ENCODE results near the gene ATRIP. TPM values are rescaled to one million over a fixed set of nuclear protein-coding genes. Genes with fewer than 3 reads are reported as not detected.

ATRIP gene
- total and polyA plus RNA-seq, 4 donors = 1.7 to 4.6 (median 2.9) TPM

- Histone ChIP-seq H3K27me3 (ENCODE audit: control insufficient read depth in 4 of 4, insufficient read depth in 4 of 4, low read length in 3 of 4) (no peaks in the 10 kb centered on the region), H3K36me3 (ENCODE audit: control insufficient read depth in 4 of 4, insufficient read depth in 3 of 4, low read depth in 1 of 4, low read length in 3 of 4) (peaks cover 0 to 12% (median 5%) of the 10 kb centered on the region in 4 donors), H3K4me3 (ENCODE audit: low read depth in 1 of 3, low read length in 3 of 3) (peak overlapping the region; percentile 43 to 77 (median 76)), H3K9me3 (ENCODE audit: control insufficient read depth in 4 of 4, low read length in 3 of 4) (no peaks in the 10 kb centered on the region), H3K4me1 (ENCODE audit: control insufficient read depth in 4 of 4, insufficient read depth in 4 of 4, low read length in 3 of 4) (peaks cover 0 to 27% (median 24%) of the 10 kb centered on the region in 4 donors), H3K27ac (ENCODE audit: low read depth in 1 of 2, low read length in 2 of 2) (peak overlapping the region; percentile 82 to 84), H3K9ac (ENCODE audit: low read depth in 1 of 2, low read length in 2 of 2) (peak overlapping the region; percentile 3 to 57)
- 20% methylated on average over 6 of the region's 6 CpGs for WGBS
- DNase-seq (ENCODE audit: low spot score) = no peak
- TF ChIP-seq GABPA (IDR thresholded peaks at IDR 0.05 in 1 of 2, conservative IDR thresholded peaks at IDR 0.05 in 1 of 2) = no peak
- no peak for TF ChIP-seq RAD21 (IDR thresholded peaks at IDR 0.05)
- TF ChIP-seq RXRA (IDR thresholded peaks at IDR 0.05) = no peak
- no peak for TF ChIP-seq SP1 (IDR thresholded peaks at IDR 0.05)
- no peak for TF ChIP-seq ZBTB33 (IDR thresholded peaks at IDR 0.05)
- TF ChIP-seq YY1 (IDR thresholded peaks at IDR 0.05) = no peak
- no peak for TF ChIP-seq FOXA1 (IDR thresholded peaks at IDR 0.05)
Measured at GRCh38 chr3:48446043-48446424, 503 bp upstream of the ATRIP start.

DNA sequence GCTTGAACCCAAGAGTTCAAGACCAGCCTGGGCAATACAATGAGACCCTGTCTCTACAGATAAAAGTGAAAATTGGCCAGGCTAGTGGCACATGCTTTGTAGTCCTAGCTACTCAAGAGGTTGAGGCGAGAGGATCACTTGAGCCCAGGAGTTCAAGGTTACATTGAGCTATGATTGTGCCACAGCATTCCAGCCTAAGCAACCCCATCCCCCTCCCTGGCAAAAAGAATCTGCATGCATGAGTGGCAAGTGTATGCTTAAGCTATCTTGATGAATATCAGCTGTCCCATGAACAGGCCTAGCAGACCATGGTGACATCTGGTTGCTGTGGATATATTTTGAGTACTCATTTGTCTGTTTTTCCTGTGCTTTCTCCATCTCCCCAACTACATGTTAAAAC, 4.7 kb downstream of the ATRIP start:
- peaks cover 0 to 13% (median 10%) of the 10 kb centered on the region in 4 donors for H3K4me1 ChIP-seq (ENCODE audit: control insufficient read depth in 4 of 4, insufficient read depth in 4 of 4, low read length in 3 of 4)
- no peaks in the 10 kb centered on the region for H3K9me3 ChIP-seq (ENCODE audit: control insufficient read depth in 4 of 4, low read length in 3 of 4)
- no peak overlapping the region for H3K9ac ChIP-seq (ENCODE audit: low read depth in 1 of 2, low read length in 2 of 2)
- no peak overlapping the region for H3K4me3 ChIP-seq (ENCODE audit: low read depth in 1 of 3, low read length in 3 of 3)
- no peaks in the 10 kb centered on the region for H3K27me3 ChIP-seq (ENCODE audit: control insufficient read depth in 4 of 4, insufficient read depth in 4 of 4, low read length in 3 of 4)
- 59% methylated on average over 1 of the region's 1 CpG for WGBS
- peaks cover 6 to 33% (median 18%) of the 10 kb centered on the region in 4 donors for H3K36me3 ChIP-seq (ENCODE audit: control insufficient read depth in 4 of 4, insufficient read depth in 3 of 4, low read depth in 1 of 4, low read length in 3 of 4)
- TF ChIP-seq RXRA (IDR thresholded peaks at IDR 0.05) (no peak), EGR1 (IDR thresholded peaks at IDR 0.05; ENCODE audit: low read depth in 2 of 2) (no peak), REST (IDR thresholded peaks at IDR 0.05) (no peak), HNF4A (conservative IDR thresholded peaks at IDR 0.05) (no peak), MAX (IDR thresholded peaks at IDR 0.05) (no peak), JUND (IDR thresholded peaks at IDR 0.05) (no peak), HNF4G (IDR thresholded peaks at IDR 0.05) (no peak), NR2F2 (IDR thresholded peaks at IDR 0.05) (no peak), FOXA2 (IDR thresholded peaks at IDR 0.05) (no peak), FOXA1 (IDR thresholded peaks at IDR 0.05) (no peak), ATF3 (IDR thresholded peaks at IDR 0.05) (no peak), ZBTB33 (IDR thresholded peaks at IDR 0.05) (no peak), CTCF (IDR thresholded peaks at IDR 0.05; ENCODE audit: low read depth, low read length, missing input control) (no peak), YY1 (IDR thresholded peaks at IDR 0.05) (no peak), TAF1 (conservative IDR thresholded peaks at IDR 0.05) (no peak), SP1 (IDR thresholded peaks at IDR 0.05) (no peak), RAD21 (IDR thresholded peaks at IDR 0.05) (no peak)
- no peak overlapping the region for H3K27ac ChIP-seq (ENCODE audit: low read depth in 1 of 2, low read length in 2 of 2)
- DNase-seq (ENCODE audit: low spot score) = no peak

Data from liver (tissue), 9 donors.